Stimulated activated CD4-positive, alpha-beta T cell treated with anti-CD3 and anti-CD28 coated beads, Interleukin-1b, Interleukin-23, amount 100 ng/mL, for 1 hour (primary cell): ENCODE data around the gene SIAE.

Experiments used
- DNase-seq, 2 donors: peaks; one replicate each; pipeline ENCODE4 v3.0.0-alpha.2; 2020; ENCODE audit warnings: low read depth in 2 of 2

SIAE gene

GRCh38 chr11:124663861-124664260, 9.7 kb downstream of the SIAE start:
- no peak for DNase-seq

GRCh38 chr11:124662106-124662505, 11.4 kb downstream of the SIAE start:
- DNase-seq: no peak

- no peak for DNase-seq
Measured at GRCh38 chr11:124661553-124661952, 12.0 kb downstream of the SIAE start.

GRCh38 chr11:124658986-124659385, 14.6 kb downstream of the SIAE start:
- DNase-seq: no peak

- no peak for DNase-seq
Measured at GRCh38 chr11:124658501-124658900, 15.0 kb downstream of the SIAE start.

- no peak for DNase-seq
Measured at GRCh38 chr11:124657904-124658303, 15.6 kb downstream of the SIAE start.

GRCh38 chr11:124656774-124657630, 16.5 kb downstream of the SIAE start:
- DNase-seq: no peak

GRCh38 chr11:124648610-124649009, 24.9 kb downstream of the SIAE start:
- no peak for DNase-seq

- DNase-seq: no peak
Measured at GRCh38 chr11:124646148-124646547, 27.4 kb downstream of the SIAE start.

- DNase-seq: no peak
Measured at GRCh38 chr11:124644426-124645280, 28.9 kb downstream of the SIAE start.

GRCh38 chr11:124643605-124644425, 29.7 kb downstream of the SIAE start:
- DNase-seq: no peak

- DNase-seq: no peak
Measured at GRCh38 chr11:124643042-124643604, 30.4 kb downstream of the SIAE start.

GRCh38 chr11:124642628-124643027, 30.9 kb downstream of the SIAE start:
- no peak for DNase-seq

GRCh38 chr11:124640666-124641065, 32.9 kb downstream of the SIAE start:
- no peak for DNase-seq

GRCh38 chr11:124639186-124639585, 34.4 kb downstream of the SIAE start:
- no peak for DNase-seq

GRCh38 chr11:124638500-124638899, 35.0 kb downstream of the SIAE start:
- DNase-seq: no peak

- no peak for DNase-seq
Measured at GRCh38 chr11:124635932-124636331, 37.6 kb downstream of the SIAE start.

- no peak for DNase-seq
Measured at GRCh38 chr11:124633355-124633754, 40.2 kb downstream of the SIAE start.

- no peak for DNase-seq
Measured at GRCh38 chr11:124629961-124630360, 43.6 kb downstream of the SIAE start.

GRCh38 chr11:124627546-124627945, 46.0 kb downstream of the SIAE start:
- no peak for DNase-seq

- DNase-seq: no peak
Measured at GRCh38 chr11:124625504-124626168, 47.9 kb downstream of the SIAE start.
